Hepatic stellate cell (primary cell): ENCODE measurements around the gene PRF1.
"Not testable (repeated sequence)": the region's sequence is repeated elsewhere in the genome, so short reads cannot be mapped to it uniquely, and the experiment has no call there.

ENCODE experiments used
- DNase-seq: peaks from one replicate; pipeline ENCODE4 v3.0.0; 2011; ENCODE audit warnings: low spot score

The PRF1 gene

DNA sequence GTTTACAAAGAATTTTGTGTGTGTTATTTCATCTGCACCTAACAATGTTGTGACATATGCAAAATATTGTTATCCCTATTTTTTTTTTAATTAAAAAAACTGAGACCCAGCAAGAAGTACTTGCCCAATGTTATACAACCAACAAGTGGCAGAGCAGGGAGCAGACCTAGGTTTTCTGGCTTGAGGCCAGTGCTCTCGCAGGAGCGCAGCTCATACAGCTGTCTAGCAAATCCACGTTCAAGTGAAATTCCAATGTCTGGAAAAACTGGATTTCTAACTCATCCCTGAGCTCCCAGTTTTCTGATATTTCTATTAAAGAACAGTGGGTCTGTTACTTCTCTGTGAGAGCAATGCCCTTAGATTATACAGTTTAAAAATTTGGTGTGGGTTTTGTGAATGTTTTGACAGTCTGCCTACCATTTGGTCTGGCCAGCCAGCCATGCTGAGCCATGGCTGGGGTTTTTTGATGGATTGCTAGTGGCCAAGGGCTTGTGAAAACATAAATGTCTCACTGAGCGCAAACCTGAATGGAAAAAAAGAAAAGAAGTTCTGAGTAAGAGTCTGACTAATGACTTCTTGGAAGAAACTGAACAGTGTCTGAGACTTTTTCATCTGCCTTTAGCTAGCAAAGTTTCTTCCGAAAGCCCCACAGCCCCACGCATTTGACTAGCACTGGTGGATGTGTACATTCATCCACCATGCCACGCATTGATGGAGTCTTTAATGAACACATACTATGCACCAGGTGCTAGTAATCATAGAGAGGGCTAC, 15.4 kb upstream of the PRF1 start:
- DNase-seq, result no peak

DNA sequence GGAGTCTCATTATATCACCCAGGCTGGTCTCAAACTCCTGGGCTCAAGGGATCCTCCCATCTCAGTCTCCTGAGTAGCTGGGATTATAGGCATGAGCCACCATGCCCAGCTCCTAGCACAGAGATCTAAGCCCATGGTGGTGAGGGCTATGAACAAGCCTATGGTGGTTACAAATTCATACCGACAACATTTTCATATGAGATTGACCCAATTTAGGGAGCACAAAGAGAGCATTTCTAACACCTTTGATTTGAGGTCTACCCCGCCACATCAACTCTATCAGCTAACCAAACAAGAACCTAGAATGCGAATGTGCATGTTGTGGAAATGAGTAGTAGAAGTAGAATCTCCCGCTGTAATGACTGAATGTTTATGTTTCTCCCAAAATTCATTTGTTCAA, 14.2 kb upstream of the PRF1 start:
- DNase-seq, result no peak

DNA sequence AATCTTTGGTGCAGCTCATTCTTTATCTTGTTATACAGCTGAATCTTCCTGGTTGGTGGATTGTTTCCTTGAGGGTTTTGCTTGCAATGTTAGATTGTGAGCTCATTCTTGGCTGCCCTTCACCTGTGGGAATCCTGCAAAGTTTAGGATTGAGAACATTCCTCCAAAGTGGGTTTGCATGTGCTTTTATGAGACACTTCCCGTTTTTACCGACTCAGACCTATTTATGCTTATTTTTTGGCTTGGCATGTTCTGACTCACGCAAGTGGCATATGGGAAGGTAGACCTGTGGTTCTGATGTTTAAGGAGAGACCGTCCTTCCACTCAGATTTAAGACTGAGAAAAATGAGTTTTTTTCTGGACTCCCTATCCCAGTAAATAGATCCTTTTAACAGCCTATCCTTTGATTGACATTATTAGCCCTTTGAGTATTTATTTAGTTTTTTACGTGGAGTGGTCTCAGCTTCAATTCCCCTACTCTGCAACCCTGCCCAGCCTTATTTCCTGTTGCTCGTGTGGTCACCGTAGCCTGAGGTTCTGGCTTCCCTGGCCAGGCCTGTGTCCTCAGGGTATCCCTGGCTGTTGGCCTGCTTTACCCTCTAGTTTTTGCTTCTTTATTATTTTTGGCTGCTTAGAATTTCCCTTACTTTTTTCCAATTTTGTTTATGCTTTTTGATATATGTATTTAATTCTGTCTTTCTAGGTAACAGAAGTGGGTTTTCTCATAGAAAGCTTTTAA, 13.4 kb upstream of the PRF1 start:
- DNase-seq, result no peak

DNA sequence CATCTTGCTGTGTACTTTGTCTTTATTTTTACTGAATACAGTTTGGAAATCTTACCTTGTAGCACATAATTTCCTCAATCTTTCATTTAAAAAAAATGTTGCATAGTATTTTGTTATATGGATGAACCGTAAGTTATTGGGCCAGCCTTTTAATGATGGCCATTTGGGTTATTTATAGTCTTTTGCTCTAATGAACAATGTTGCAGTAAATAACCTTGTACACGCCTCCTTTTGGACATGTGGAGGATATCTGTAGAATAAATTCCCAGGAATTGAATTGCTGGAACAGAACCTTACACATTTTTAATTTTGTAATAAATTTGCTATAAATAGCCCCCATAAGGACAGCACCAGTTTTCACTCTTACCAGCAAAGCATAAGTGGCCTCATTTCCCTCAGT, 12.7 kb upstream of the PRF1 start:
- no peak for DNase-seq

DNA sequence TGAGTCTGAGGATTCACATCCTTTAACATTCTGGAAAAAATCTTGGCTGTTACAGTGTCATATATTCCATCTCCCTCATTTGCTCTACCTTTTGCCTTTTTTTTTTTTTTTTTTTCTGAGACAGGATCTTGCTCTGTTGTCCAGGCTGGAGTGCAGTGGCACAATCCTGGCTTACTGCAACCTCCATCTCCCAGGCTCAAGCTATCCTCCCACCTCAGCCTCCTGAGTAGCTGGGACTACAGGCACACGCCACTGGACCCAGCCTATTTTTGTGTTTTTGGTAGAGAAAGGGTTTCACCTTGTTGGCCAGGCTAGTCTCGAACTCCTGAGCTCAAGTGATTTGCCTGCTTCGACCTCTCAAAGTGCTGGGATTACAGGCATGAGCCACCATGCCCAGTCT, 11.8 kb upstream of the PRF1 start:
- not testable (repeated sequence) for DNase-seq

DNA sequence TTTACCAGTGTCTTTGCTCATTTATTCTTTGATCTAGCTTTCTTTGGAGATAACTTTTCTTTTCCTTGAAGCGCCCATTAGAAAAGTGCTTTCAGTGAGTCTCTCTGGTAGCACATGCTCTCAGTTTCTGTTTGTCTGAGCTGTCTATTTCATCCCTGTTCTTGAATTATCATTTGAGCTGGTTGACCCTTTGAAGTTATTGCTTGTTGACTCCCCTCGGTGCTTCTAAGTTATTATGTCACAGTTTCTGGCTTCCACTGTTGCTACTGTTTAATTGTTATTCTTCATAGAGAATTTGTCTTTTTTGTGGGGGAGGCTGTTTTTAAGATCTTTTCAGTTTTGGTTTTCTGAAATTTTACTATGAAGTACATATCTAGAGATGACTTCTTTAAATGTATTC, 11.4 kb upstream of the PRF1 start:
- DNase-seq, result no peak

DNA sequence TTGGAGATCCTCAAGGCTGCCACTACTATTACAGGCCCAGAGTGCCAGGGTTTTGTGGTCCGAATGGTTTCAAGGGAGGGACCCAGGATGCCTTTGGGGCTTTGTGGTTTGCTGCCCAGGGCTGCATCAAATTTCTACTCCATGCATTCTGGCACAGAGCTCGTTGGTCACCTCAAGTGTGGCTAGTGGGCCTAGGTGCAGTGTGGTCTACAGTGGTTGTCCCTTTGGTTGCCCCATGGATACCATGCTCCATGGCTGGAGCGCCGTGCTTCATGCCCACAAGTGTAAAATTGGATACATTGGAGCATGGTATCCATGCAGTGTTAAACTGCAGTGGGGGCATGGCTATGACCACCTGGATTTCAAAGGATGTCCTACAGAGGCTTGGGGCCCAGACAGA, 5.4 kb upstream of the PRF1 start:
- DNase-seq, result no peak

DNA sequence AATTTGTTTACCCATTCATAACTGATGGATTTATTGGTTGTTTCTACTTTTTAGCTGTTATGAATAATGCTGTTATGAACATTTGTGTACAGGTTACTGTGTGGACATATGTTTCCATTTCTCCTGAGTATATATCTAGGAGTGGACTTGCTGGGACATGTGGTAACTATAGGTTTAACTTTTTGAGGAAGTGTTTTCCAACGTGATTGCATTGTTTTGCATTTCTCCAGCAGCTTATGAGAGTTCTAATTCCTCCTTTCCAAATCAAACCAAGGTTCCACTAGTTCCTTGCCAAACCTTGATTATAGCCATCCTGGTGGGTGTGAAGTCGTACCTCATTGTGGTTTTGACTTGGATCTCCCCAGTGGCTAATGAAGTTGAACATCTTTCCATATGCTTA, 2.6 kb upstream of the PRF1 start:
- no peak for DNase-seq

DNA sequence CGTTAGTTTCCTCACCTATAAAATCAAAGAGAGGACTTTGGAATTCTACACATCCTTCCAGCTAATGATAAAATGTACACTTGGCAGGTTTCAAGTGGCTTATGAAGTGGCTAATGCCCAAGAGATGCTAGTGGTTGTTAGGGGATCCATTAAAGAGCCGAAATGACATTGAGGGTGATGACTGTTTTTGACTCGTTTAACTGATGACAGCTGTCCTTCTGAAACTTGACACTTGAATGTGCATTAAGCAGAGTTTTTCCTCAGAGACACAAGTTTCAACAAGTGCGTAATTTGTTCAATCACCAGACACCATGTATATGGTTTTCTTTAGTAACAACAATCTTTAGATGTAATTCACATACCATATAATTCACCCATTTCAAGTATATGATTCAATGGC, 1.6 kb upstream of the PRF1 start:
- DNase-seq, result no peak

DNA sequence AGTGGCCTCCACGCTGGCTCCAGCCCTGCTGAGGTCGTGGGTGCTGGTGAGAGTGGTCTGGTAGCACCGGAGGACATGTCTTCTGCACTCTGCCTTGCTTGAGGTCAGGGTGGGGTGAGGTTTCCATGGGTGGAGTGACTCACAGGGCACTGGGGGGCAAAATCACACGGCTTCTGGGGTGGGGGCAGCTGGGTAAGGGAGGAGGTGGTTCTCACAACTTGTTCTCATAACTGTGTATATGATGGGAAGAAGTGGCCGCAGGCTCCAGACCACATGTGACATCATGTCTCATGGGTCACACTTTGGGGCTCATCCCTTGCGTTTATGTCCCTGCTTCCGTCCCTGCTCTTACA, 884 bp upstream of the PRF1 start:
- DNase-seq, result no peak

DNA sequence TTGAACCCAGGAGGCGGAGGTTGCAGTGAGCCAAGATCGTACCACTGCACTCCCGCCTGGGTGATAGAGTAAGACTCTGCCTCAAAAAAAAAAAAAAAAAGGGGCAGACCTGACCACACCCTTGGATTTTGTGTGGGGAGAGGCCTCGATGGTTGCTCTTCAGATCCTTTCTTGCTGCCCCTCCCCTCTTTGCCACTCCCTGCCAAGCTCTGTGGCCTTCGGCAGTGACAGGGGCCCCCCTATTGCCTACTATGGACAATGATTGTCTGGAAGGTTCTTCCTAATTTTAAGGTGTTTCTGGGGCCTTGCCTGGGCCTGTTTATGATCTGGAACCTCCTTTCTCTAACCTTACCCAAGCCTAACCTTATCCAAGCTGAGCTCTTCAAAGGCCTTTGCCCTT, 795 bp downstream of the PRF1 start:
- no peak for DNase-seq

DNA sequence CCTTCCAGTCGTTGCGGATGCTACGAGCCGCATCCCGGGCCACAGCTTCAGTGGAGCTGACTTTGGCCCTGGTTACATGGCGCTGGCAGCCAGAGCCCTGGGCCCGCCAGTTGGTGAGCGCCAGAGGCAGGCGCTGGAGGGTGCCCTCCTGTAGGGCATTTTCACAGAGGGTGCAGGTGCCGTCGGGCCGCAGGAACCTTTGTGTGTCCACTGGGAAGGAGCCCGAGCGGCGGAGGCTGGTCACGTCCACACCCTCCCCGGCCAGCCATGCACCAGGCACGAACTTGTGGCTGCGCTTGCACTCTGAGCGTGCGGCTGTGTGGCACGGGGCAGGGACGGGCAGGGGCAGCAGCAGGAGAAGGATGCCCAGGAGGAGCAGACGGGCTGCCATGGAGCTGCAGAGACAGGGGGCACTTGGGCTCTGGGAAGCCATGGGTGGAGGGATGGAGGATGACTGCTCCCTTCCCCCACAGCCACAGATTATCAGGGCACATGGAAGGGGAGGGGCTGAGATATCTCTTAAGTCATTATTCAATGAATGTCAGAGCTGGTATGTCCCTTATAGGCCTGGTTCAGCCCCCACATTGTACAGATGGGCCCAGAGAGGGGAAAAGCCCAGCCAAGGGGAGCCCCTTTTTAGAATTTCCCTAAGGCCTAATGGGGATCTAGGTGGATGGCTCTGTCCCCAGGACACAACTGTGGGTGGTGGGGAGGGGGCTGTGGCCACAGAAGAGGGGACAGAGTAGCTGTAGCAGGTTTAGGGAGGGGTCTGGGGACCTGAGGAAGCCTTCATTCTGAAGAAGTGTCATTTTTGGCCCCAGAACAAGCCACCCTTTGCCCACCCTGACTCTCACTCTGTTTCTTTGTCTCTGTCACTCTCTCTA, 1.8 kb downstream of the PRF1 start:
- DNase-seq, result no peak

DNA sequence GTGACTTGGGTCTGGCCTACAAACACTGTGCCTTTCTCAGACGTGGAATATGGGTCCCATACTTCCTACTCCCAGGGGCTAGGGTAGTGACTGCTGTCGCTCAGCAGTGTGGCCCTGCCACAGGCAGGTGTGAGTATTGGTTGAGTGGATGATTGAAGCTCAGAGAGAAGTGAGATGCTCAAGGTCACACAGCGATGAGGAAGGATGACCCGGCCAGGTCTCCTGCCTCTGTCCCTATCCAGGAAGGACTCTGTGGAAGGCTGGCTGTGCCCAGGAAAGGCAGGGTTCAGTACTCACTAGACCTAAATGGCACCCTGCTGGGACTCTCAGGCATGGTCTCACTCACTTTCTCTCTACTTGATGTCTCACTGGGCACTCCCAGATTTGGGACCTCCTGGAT, 2.8 kb downstream of the PRF1 start:
- no peak for DNase-seq

DNA sequence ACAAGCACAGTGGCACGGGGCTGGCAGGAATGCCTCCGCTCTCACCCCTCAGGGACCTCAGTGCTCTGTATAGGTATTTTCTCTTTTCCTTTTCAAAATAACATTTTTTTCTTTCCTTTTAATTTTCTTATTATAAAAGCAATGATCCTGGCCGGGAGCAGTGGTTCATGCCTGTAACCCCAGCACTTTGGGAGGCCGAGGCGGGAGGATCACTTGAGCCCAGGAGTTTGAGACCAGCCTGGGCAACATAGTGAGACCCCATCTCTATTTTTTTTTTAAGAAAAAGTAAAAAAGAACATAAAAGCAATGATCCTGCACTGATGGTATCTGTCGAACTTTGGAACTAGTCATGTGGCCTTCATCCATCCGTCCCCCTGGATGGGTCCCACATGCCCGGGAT, 3.2 kb downstream of the PRF1 start:
- no peak for DNase-seq

DNA sequence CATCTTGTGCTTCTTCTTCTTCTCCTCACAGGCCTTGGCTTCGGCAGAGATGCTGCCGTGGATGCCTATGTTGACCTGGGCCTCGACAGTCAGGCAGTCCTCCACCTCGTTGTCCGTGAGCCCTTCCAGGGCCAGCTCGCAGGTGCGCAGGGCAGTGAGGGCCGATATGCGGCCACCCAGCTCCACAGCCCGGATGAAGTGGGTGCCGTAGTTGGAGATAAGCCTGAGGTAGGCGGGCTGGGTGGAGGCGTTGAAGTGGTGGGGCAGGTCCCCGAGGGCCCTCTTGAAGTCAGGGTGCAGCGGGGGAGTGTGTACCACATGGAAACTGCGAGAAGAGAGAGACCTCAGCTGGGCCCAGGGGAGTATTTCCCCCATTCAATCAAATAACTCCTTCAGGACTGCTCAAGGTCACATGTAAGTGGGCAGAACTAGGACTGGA, 3.7 kb downstream of the PRF1 start:
- no peak for DNase-seq

DNA sequence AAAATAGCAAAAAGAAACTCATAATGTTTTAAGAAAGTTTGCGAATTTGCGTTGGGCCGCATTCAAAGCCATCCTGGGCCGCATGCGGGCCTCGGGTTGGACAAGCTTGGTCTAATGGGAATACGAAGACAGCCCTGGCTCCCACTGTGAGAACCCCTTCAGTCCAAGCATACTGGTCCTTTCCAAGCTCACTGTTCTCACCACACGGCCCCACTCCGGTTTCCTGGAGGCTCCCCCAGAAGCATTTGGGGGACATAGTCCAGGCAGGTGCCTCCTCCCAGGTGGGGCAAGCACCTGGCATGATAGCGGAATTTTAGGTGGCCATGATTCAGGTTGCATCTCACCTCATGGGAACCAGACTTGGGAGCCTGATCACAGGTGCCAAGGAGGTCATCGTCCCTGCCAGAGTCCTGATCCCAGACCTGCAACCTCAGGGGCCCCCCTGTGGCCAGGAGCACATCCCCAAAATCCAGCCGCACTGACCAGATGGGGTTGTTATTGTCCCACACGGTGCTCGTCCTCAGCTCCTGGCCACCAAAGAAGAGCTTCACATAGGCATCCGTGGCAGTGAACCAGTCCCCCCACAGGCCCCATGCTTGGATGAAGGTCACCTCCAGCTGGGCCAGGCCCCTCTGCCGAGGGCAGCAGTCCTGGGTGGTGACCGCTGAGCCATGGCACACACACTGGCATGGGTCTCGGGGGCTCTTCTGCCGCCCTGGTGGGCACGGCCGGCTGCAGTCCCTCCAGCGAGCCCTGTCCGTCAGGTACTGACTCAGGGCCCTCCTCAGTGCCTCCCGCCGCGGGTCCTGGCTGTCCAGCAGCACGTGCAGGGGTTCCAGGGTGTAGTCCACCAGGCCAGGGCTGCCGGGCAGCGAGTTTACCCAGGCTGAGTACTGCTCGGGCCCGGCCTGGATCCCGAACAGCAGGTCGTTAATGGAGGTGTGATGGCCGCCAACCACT, 4.4 kb downstream of the PRF1 start:
- DNase-seq, result no peak

DNA sequence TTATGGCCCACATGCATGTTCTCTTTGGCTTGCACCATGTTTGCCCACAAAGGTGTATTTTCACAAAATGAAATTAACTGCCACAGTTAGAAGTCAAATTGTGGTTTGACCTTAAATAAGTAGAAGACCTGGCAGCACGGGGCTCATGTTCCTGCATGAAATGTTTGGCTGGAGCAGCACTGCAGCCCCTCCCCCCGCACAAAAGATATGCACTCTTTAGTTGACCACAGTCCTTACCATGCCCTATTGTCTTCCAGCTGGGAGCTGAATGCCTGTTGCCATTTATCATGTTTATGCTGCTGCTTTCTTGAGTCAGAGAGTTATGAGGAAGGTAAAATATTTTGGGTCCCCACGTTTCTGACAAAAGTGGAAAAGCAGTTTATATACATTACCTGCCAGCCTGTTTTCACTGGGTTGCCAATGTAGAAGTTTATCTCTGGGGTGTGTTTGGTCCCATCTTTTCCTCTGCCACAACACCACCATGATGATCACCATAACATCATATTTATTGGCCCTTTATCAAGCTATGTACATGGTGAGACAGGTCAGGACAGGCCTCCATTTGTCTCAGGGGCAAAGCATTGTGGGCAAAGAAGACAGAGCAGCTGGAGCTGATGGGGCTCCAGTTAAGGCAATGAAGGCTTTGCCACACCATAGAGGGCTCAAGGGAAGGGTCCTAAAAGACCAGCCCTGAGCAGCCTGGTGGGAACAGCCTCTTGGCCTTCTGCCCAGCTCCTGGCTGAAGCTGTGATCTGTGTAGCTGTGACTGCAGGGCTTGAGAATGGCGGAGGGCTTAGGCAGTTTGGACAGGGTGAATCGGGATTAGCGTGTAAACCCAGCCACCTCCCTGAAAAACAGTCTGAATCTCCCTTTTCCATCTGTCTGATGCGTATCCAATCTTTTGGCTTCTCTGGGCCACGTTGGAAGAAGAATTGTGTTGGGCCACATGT, 5.4 kb downstream of the PRF1 start:
- DNase-seq, result no peak

DNA sequence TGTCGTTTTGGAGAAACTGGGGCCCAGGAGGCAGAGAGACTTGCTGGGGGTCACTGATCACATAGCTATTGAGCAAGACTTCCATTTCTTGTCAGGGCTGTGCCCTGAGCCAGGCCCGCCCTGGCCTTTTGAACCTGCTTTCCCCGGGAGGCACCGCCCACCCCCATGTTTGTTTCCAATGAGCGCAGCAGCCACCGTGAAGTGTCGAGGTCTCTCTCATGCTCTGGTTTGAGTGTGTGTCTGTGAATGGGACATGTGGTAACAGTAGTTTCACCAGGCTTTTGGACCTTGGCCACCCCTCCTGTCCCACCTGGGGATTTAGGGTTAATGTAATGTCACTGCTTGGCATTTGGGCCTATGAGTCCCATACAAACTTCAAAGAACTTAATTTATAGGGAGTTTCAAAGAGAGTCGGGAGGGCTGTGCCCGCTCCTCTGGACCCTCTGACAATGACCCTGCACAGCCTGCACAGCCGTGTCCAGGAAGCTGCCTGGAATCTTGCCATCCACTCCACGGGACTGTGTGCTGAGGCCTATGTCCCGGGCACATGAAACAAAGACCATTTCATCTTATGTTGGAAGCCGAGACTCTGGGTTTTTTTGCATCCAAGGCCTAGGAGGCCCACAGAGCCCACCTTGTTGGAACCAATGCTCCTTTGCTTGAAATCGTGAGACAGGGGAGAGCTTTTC, 6.3 kb downstream of the PRF1 start:
- DNase-seq, result no peak

DNA sequence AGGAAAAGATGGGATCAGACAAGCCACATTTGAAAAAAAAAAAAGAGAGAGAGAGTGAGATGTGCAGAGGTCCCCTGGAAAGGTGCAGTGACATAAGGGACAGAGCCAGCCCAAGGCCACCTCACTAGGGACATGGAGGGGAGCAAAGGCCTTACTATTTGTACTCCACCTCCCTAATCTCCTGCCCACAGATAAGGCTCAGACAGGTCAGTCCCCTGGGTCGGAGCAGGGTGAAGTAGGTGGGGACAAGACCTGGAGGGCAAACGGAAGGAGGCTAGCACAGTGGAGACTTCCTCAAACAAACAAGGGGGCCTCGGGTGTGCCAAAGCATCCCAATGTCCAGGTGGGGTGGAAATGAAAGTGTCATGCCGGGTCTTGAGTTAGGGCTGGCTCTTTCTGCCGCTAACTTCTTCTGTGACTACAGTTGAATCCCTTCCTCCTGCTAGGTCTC, 7.0 kb downstream of the PRF1 start:
- DNase-seq, result no peak

DNA sequence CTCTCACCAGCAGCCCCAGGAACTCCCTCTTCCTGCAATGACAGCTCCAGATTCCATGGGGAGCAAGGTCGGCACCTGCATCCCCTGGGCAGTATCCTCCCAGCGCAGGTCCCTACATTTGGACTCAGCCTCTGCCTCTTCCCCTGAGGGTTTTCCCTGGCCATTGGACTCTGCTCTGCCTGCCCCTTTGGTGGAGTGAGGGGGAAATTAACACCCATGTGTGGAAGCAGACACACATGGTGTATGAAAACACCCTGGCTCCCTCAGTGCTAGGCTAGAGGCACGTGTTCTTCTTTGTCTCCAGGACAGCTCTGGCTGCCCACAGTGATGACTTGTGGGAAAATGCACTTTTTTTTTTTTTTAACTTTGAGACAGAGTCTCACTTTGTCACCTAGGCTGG, 8.4 kb downstream of the PRF1 start:
- no peak for DNase-seq
